ENCODE results near the gene P2RX2. TPM values are rescaled to one million over a fixed set of nuclear protein-coding genes. Genes with fewer than 3 reads are reported as not detected.

The P2RX2 gene
- total RNA-seq, 1 experiment from 2014 or later = not detected

DNA sequence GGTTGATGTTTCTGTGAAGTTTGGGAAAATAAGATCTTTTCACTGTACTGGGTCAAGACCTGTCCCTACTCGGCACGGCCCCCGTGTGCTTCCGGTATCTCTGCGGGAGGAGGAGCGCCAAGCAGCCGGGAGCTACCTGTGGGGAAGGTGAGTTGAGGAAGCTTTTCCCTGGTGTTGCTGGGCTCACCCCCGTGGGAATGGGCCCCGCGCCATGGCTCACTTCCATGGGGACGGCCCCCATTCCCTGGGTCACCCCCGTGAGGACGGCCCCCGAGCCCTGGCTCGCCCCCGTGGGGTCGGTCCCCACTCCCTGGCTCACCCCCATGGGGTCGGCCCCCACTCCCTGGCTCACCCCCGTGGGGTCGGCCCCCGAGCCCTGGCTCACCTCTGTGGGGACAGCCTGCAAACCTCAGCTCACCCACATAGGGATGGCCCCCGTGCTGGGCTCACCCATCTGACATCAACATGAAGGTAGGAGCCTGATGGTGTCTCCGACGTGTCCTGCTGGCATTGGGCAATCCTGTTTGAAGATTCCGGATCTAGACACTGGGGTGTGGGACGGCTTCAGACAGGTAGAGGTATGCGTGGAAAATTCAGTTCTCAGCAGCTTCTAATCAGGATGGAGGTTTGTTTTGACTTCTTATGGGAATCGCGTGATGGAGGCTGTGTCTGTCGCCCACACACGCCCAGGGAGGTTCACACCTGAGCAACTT lies 17.2 kb upstream of the P2RX2 start:
- H3K4me3 ChIP-seq = no peak overlapping the region
- H3K27me3 ChIP-seq (replicated peaks) = peaks cover 12% of the 10 kb centered on the region
- peaks cover 15% of the 10 kb centered on the region for H3K4me1 ChIP-seq (replicated peaks)
- no peak overlapping the region for H3K27ac ChIP-seq
- DNase-seq (ENCODE audit: low read depth in 1 of 2, low spot score in 2 of 2) = no peak
- H3K36me3 ChIP-seq = no peaks in the 10 kb centered on the region
- H3K9me3 ChIP-seq (replicated peaks) = no peaks in the 10 kb centered on the region

DNA sequence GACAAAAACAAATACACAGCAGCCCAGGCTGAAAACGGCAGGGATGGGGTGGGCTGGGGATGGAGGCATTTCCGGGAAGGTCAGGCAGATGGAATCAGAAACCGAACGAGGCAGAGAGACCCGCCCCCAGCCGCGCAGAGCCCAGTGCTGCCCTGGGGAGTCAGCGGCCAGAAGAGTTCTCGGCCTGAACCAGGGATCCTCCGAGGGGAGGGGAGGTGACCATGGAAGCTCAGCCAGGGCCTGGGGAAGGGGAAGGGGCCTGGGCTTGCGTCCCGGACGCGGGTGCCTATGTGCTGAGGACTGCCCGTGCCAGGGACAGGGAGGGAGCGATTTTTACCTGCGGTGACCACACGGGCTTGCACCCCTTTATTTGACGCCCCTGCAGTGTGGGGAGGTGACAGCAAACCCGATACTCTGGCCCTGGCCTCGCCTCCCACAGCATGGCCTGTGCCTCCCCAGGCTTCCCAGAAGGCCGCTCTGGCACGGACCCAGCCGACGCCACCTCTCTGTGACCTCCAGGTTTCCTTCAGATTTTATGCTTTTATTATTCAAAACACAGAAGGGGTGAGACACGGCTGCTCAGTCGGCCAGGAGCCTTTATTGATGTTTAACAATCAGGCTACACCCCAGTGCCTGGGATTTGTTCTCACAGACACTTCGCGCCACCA lies 15.9 kb upstream of the P2RX2 start:
- Histone ChIP-seq H3K9me3 (replicated peaks) (no peaks in the 10 kb centered on the region), H3K4me1 (replicated peaks) (peaks cover 10% of the 10 kb centered on the region), H3K4me3 (no peak overlapping the region), H3K27ac (no peak overlapping the region), H3K27me3 (replicated peaks) (peaks cover 16% of the 10 kb centered on the region), H3K36me3 (no peaks in the 10 kb centered on the region)
- no peak for DNase-seq (ENCODE audit: low read depth in 1 of 2, low spot score in 2 of 2)

DNA sequence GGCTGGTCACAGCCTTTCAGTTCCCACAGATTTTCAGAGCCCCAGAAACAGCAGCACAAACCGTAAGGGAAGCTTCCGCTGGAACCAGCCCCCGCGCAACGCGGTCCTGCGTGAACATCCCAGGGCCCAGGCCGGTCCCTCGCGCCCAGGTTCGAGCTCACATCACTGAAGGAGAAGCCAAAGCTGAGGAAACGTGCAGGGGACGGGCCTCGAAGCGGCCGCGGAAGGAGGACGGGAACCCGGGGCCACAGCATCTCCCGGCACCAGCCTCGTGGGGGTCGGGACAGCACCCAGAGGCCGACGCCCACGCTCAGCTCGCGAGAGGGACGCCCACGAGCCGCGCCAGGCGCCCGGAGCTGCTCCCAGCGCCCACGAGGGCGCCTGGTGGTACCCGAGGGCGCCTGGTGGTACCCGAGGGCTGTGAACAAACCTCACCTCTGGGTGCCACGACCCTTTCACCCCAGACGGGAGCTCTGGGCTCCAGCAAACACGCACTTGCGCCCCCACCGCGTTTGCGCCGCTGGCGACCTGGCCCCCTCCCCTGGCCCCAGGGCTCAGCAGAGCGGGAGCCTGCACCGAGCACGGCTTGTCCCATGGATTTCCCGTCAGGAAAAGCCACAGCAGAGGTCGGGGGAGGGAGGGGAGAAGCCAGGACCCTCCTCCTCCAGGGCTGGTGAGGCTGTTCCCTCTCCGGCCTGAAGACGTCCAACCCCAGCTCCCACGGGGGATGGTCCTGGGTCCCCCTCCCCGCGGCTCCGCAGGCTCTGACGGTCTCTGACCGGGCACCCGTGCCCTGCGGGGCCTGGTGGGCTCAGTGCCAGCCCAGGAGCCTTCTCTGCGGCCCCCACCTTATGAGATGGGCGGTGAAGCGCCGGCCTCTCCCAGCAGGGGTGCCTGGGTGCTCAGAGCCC lies 15.1 kb upstream of the P2RX2 start:
- H3K4me1 ChIP-seq (replicated peaks) = peaks cover 10% of the 10 kb centered on the region
- H3K27me3 ChIP-seq (replicated peaks) = peaks cover 16% of the 10 kb centered on the region
- no peak for DNase-seq (ENCODE audit: low read depth in 1 of 2, low spot score in 2 of 2)
- no peaks in the 10 kb centered on the region for H3K9me3 ChIP-seq (replicated peaks)
- no peak overlapping the region for H3K4me3 ChIP-seq
- no peak overlapping the region for H3K27ac ChIP-seq
- H3K36me3 ChIP-seq = no peaks in the 10 kb centered on the region

DNA sequence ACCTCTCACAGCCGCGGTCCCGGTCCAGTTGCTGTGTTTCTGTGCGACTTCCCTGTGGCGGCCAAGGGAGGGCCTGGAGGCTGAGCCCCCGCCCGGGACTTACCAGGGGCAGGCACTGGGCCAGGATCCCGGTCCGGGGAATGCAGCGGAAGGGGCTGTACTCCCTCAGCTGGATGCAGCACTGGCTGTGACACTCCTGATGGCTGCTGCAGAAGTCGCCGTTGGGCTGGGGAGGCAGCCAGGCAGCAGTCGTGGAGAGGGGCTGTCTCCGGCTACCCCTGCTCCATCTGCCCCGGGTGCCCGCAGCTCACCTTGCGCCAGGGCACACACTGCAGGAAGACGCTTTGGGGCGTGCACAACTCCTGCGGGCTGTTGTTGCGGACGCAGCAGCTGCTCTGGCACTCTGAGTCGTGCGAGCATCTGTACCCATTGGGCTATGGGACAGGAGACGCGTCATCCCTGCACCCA lies 14.4 kb upstream of the P2RX2 start:
- peaks cover 10% of the 10 kb centered on the region for H3K4me1 ChIP-seq (replicated peaks)
- no peak for DNase-seq (ENCODE audit: low read depth in 1 of 2, low spot score in 2 of 2)
- no peaks in the 10 kb centered on the region for H3K9me3 ChIP-seq (replicated peaks)
- H3K27ac ChIP-seq = no peak overlapping the region
- peaks cover 16% of the 10 kb centered on the region for H3K27me3 ChIP-seq (replicated peaks)
- H3K4me3 ChIP-seq = no peak overlapping the region
- H3K36me3 ChIP-seq = no peaks in the 10 kb centered on the region

DNA sequence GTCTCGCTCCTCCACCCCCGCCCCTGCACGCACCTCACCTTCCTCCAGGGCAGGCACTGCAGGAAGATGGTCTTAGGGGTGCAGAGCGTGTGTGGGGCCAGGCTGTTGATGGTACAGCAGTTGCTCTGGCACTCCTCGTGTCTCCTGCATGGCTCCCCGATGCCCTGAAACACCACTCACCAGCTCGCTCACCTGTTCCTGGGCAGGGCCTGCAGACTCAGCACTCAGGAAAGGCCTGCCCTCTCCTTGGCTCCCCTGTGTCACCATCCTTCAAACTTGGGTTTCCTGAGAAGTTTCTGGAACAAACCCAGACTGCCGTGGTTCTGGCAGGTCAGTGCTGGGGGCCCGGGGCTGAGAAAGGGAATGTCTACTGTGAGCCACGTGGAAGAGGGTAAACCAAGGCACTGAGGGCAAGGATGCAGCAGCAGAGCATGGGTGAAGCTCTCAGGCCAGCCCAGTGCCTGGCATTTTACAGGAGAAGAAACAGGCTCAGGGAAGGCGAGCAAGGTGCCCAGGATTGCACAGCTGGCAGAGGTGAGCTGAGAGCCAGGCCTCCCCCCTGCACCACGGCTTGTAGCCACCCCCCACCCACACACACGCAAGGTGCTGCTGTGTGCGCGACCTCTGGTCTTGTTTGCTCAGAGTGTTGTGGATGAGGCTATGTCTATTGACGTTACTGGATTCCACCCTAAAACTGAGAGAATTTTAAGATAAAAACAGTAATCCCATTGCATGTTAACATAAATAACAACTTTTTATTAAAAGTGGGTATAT lies 13.7 kb upstream of the P2RX2 start:
- H3K4me3 ChIP-seq = no peak overlapping the region
- no peaks in the 10 kb centered on the region for H3K36me3 ChIP-seq
- H3K9me3 ChIP-seq (replicated peaks) = no peaks in the 10 kb centered on the region
- DNase-seq (ENCODE audit: low read depth in 1 of 2, low spot score in 2 of 2) = no peak
- H3K27ac ChIP-seq = no peak overlapping the region
- peaks cover 10% of the 10 kb centered on the region for H3K4me1 ChIP-seq (replicated peaks)
- H3K27me3 ChIP-seq (replicated peaks) = peaks cover 23% of the 10 kb centered on the region

DNA sequence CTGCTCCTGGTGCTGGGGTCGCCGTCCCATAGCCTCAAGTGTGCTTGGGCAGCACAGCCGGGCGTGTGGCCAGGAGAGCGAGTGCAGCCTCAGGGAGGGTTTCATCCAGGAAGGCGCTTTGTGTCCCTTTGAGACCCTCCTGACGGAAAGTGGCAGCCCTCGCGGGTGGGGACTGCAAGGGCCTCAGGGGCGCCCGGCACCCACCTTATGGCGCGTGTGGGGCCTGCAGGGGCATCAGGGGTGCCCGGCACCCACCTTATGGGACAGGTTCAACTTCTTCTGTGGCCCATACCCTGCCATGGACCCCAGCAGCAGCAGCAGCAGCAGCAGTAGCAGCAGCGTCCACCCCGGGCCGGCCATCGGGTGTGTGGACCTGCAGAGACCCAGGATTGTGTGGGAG lies 12.7 kb upstream of the P2RX2 start:
- no peak overlapping the region for H3K4me3 ChIP-seq
- no peaks in the 10 kb centered on the region for H3K9me3 ChIP-seq (replicated peaks)
- DNase-seq (ENCODE audit: low read depth in 1 of 2, low spot score in 2 of 2) = no peak
- no peaks in the 10 kb centered on the region for H3K36me3 ChIP-seq
- H3K27ac ChIP-seq = no peak overlapping the region
- peaks cover 5% of the 10 kb centered on the region for H3K4me1 ChIP-seq (replicated peaks)
- peaks cover 33% of the 10 kb centered on the region for H3K27me3 ChIP-seq (replicated peaks)

DNA sequence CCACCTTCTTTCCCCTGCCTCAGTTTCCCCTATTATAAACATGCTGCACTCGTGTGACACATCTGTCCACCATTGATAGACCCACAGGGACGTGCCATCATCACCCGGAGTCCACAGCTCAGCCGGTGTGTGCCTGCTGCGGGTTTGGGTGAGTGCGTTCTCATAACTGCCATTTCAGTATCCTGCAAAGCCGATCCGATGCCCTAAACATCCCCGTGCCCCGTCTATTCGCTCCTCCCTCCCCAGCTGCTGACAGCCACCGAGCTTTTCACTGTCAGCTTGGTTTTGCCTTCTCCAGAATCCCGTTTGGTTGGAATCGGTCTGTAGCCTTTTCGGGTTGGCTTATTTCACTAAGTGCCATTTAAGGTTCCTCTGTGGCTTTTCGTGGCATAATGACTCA lies 12.1 kb upstream of the P2RX2 start:
- H3K27ac ChIP-seq = no peak overlapping the region
- H3K36me3 ChIP-seq = no peaks in the 10 kb centered on the region
- no peak for DNase-seq (ENCODE audit: low read depth in 1 of 2, low spot score in 2 of 2)
- H3K27me3 ChIP-seq (replicated peaks) = peaks cover 33% of the 10 kb centered on the region
- H3K4me1 ChIP-seq (replicated peaks) = peaks cover 3% of the 10 kb centered on the region; the same call in 1 of the 2 replicates
- H3K9me3 ChIP-seq (replicated peaks) = no peaks in the 10 kb centered on the region; the same call in 1 of the 2 replicates
- H3K4me3 ChIP-seq = no peak overlapping the region

DNA sequence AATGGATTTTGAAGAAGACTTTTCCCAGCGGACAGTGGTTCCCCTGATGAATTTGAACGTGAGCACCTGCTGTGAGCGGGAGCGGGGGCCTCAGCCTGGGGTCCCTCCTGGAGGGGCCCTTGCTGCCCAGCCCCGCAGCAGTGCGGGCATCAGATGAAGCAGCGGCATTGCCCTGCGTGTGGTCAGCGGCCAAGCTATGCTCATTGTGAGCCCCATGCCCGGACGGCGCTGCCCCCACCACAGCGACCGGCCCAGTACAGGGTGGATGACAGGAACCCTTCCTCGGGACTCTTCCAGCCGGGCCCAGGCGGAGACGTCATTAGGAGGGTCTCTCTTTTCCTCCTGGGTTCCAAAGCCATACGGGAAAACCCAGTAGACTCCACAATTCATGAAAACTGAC lies 11.6 kb upstream of the P2RX2 start:
- no peak for DNase-seq (ENCODE audit: low read depth in 1 of 2, low spot score in 2 of 2)
- Histone ChIP-seq H3K4me3 (no peak overlapping the region), H3K27ac (no peak overlapping the region), H3K9me3 (replicated peaks) (no peaks in the 10 kb centered on the region; the same call in 1 of the 2 replicates), H3K27me3 (replicated peaks) (peaks cover 33% of the 10 kb centered on the region), H3K4me1 (replicated peaks) (peaks cover 3% of the 10 kb centered on the region; the same call in 1 of the 2 replicates), H3K36me3 (no peaks in the 10 kb centered on the region)

DNA sequence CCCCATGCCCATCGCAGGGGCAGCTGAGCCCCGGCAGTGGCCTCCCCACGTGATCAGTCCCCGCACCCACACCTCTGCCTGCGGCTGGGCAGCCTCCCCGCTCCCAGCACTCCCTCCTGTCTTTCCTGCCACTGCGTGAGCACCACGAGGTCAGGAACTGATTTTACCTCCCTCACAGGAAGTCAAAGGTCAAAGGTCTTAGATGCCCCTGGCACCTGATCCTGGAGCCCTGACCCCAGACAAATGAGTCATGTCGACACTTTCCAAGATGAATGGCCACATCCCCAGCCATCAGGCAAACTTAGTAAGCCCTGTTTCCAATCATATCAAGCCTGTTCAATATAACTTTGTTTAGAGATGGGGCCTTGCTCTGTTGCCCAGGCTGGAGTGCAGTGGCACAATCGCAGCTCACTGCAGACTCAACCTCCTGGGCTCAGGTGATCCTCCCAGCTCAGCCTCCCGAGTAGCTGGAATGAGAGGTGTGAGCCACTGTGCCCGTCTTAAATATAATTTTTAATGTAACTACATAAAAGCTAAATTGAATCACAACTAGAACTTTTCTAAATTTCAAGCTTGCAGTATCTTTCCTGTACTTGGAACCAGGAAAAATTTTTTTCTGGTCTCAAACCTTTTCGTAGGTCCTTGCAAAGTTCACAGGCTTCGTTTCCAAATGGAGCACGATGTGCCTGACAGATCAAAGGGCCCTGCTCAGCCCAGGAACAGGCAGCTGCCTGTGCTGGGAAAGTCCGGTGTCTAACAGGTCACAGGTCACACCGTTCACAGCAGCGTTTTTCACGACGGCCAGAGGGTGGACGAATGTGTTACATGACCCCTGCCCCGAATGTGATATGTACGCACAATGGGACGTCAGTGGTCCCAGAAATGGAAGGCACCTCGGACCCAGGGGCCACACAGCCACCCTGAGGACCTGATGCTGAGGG lies 10.1 kb upstream of the P2RX2 start:
- no peak for DNase-seq (ENCODE audit: low read depth in 1 of 2, low spot score in 2 of 2)
- Histone ChIP-seq H3K9me3 (replicated peaks) (no peaks in the 10 kb centered on the region; the same call in 1 of the 2 replicates), H3K4me3 (no peak overlapping the region), H3K36me3 (no peaks in the 10 kb centered on the region), H3K27me3 (replicated peaks) (peaks cover 33% of the 10 kb centered on the region), H3K4me1 (replicated peaks) (peaks cover 3% of the 10 kb centered on the region; the same call in 1 of the 2 replicates), H3K27ac (no peak overlapping the region)

DNA sequence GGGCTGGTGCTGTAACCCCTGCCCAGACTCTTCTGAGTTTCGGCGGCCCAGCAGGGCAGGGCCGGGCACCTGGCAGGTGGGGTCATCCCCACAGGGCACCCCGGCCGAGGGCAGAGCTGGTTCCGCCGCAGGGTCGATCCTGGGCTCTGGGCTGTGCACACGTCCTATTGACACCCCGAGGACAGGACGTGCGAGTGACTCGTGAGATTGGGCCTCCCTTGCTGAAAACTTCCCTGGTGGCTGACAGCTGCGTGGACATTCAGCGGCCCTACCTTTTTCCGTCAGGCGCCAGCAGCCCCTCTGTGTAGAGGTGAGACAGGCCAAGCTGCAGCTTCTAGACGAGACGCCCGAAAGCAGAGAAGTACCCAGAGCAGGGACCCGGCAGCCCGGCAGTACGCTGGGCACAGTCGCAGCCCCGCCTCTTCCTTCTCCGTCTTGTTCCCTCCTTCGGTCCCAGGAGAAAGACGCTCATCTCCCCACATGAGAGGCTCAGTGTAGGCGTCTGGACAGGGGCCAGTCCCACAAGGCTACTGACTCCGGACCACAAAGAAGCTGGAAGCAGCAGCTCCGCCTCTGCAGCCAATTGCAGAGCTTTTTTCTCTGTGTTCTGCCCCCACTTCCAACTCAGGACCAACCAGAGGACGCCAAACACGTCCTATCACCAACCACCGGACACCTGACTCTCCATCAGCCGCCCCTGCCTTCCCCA lies 8.4 kb upstream of the P2RX2 start, which contains the start of gene LRCOL1:
Gene LRCOL1 (minus strand): TSS at position 532 of the 709 bp plus-strand sequence. CDS start 4,331 bp downstream, outside the sequence.
- no peak within 1 kb of the TSS for H3K4me3 ChIP-seq
- H3K36me3 ChIP-seq = no peaks in the 10 kb centered on the region
- peaks cover 30% of the 10 kb centered on the region for H3K27me3 ChIP-seq (replicated peaks)
- H3K27ac ChIP-seq = no peak within 1 kb of the TSS
- DNase-seq (ENCODE audit: low read depth in 1 of 2, low spot score in 2 of 2) = no peak
- no peaks in the 10 kb centered on the region; the same call in 1 of the 2 replicates for H3K9me3 ChIP-seq (replicated peaks)
- peaks cover 3% of the 10 kb centered on the region; the same call in 1 of the 2 replicates for H3K4me1 ChIP-seq (replicated peaks)

DNA sequence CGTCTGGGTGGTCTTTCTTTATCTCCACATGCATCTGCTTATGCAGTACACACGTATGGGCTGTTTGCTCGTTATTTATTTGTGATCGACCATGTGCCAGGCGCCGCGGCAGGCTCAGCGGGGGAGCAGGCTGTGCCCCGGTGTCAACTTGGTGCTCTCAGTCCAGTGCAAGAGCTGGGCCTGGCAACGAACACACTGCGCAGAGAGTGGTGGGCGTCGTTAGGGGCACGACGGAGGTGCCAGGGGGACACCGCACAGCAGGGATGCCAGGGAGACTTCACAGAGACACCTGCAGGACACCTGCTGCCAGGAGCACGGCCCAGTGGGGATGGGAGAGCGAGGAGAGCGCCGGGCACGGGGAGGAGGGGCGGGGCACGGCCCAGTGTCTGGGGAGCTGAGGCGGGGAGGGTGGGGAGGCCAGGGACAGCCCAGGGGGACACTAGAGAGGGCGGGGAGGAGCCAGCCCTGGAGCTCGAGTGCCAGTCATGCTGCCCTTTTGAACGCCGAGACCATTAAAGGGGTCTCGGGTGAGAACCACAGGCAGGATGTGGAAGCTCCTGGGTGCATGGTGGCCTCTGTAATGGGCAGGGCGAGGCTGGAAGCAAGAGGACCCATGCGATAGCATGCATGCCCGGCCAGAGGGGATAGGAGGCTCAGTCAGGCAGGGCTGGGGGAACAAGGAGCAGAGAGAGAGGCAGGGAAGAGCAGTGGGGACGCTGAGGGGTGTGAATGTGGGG lies 7.5 kb upstream of the P2RX2 start:
- Histone ChIP-seq H3K27me3 (replicated peaks) (peaks cover 30% of the 10 kb centered on the region), H3K4me1 (replicated peaks) (peaks cover 3% of the 10 kb centered on the region; the same call in 1 of the 2 replicates), H3K36me3 (no peaks in the 10 kb centered on the region), H3K4me3 (no peak overlapping the region), H3K27ac (no peak overlapping the region), H3K9me3 (replicated peaks) (peaks cover 4% of the 10 kb centered on the region)
- no peak for DNase-seq (ENCODE audit: low read depth in 1 of 2, low spot score in 2 of 2)

Measured in SJSA1 (cell line).